ENCODE measurements around the gene POU6F2. TPM values are rescaled to one million over a fixed set of nuclear protein-coding genes. Genes with fewer than 3 reads are reported as not detected.
A peak's percentile ranks its signal among the peaks of the same experiment; 100 is the strongest.
"Not testable (repeated sequence)": the region's sequence is repeated elsewhere in the genome, so short reads cannot be mapped to it uniquely, and the experiment has no call there.

Gene POU6F2, protein sequence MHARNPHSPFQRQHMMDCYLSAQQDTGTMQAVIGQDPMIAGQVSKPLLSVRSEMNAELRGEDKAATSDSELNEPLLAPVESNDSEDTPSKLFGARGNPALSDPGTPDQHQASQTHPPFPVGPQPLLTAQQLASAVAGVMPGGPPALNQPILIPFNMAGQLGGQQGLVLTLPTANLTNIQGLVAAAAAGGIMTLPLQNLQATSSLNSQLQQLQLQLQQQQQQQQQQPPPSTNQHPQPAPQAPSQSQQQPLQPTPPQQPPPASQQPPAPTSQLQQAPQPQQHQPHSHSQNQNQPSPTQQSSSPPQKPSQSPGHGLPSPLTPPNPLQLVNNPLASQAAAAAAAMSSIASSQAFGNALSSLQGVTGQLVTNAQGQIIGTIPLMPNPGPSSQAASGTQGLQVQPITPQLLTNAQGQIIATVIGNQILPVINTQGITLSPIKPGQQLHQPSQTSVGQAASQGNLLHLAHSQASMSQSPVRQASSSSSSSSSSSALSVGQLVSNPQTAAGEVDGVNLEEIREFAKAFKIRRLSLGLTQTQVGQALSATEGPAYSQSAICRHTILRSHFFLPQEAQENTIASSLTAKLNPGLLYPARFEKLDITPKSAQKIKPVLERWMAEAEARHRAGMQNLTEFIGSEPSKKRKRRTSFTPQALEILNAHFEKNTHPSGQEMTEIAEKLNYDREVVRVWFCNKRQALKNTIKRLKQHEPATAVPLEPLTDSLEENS
- not detected for polyA plus RNA-seq (2013, experiment 1 of 2; ENCODE audit: insufficient read length)
- polyA plus RNA-seq (2013, experiment 2 of 2; ENCODE audit: insufficient read length), result 0.10 TPM

DNA sequence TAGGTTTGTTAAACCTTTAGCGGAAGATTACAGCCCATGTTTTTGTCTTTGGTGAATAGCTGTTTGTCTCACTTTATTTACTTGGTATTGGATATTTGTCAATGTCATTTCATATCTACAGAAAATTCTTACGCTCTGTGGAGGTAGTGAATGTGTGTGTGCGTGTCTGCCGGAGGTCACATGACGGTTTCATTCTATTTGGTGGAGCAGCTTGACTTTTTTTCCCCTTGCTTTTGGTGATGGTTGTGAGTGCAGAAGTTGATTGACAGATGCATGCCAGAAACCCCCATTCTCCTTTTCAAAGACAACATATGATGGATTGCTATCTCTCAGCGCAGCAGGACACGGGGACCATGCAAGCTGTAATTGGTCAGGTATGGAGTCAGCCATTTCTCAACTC is at the start of gene POU6F2:
TSS of gene POU6F2 (plus strand) at position 225 of the 400 bp plus-strand sequence. CDS start at position 270, 45 bp downstream.
- DNase-seq, result no peak

DNA sequence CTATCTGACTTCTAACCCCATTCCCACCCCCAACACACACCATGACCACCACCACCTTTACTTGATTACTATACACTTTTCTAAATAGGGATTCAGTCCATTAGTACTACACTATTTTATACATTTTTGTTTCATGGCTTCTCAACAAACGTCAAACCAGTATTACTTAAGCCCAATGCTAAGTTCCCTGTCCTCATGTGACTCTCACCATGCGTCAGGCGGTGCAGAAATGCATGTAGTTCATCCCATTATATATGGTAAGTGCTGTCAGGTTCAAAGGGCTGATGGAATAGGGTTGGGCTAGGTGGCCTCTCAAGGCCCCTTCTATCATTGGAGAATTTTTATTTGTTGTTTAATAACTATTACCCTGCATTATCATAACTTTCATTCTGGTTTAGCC is 49.2 kb upstream of the POU6F2 start:
- DNase-seq, result no peak

DNA sequence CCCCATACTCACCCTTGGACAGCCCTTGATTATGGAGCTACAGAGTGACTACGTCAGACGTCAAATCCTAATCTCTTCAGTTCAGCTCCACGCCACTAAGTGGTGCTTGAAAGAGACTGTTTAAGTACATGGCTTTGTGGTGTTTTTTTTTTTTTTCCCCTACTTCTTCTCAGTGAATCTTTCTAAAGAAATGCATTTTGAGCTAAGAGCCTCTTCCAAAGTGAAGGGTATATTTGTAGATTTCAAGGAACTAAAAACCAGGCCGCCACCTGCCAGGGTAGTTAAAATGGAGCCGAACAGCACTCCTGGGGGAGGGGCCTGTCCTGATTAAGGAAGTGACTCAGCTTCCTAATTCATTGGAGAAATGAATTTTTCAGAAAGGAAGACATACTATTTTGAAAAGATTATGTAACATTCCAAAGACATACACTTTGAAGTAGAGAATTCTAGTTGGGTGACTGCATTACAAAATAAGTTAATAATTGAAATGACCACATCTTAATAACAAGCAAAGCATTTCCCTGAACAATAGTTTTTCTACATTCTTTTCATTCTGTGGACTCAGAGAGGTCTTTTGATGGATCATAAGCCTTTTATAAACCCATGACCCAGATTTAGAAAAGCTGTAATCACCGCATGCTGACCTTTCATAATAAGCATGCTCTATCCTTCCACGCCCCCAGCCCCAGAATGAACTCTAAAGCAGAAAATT is 48.1 kb upstream of the POU6F2 start:
- DNase-seq, result peak; percentile 67

DNA sequence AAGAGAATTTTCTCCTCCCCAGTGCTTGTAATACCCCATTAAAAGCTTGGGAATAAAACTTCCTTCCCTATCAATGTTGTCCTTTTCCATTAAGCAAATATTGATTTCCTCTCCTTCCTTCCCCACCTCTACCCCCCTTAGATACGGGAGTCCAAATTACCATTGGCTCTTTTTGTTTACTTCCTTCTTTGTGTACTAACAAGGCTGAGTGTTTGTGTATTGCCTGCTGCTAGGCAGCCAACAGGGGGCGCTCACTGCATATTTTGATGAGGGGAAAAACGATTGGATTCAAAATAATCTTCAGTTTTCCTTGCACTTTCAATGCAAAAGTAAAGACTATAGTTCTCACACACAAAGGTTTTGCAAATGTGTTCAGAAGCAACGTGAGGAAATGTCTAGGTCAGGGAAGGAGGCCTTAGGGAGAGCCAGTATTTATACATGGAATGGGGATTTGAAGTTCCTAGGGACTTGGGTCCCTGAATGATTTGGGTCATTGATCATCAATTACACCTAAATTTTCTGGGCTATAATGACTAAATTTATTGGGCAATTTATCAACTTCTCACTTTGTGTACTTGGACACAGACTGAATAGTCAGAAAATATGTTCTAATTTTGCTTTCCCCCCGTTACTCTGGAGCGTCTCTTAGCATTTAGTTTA is 45.1 kb upstream of the POU6F2 start:
- peak; percentile 43 for DNase-seq

DNA sequence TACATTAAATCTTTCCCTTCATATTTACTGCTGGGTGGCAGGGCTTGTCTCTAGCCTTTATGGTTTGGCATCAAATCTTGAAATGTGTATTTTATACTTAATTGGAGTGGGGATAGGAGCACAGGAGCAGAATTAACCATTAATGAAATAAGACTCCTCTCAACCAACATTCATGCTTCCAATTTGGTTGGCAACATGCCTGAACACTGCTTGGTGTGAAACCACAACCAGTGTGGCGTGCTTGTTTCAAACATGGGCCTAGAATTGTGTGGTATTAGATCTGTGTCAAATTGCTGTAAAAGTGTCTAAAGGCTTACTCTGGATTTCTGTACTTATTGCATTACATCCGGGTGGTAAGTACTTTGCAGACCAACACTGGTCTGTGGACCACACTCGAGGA is 43.7 kb upstream of the POU6F2 start:
- DNase-seq, result no peak

DNA sequence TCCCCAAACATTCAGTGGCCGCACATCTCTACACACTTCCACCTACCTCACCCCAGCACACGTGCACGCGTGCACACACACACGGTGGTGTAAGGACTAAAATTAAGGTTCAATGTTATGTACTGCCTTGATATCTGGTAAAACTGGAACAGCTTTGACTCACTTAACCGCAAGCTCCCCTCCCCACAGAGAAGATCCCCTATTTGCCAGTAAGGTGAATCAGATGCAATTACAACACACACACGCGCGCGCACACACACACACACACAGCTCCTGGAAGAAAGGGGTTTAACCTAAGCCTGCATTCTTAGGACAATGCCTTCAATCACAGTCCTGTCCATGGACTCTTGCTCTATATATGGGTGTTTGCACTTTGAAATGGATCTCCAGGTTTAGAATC is 43.2 kb upstream of the POU6F2 start:
- DNase-seq, result no peak

DNA sequence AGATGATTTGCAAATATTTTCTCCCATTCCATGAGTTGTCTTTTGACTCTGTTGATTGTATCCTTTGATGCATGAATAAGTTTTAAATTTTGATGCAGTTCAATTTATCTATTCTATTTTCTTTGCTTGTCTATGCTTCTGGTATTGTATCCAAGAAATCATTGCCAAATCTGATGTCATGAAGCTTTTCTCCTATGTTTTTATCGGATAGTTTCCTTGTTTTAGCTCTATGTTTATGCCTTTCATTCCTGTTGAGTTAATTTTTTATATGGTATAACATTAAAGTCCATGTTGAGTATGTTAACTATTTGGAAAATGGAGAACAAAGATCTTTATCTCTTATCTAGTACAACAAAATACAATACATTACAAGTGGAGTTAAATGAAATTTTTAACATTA is 41.1 kb upstream of the POU6F2 start:
- DNase-seq, result no peak

DNA sequence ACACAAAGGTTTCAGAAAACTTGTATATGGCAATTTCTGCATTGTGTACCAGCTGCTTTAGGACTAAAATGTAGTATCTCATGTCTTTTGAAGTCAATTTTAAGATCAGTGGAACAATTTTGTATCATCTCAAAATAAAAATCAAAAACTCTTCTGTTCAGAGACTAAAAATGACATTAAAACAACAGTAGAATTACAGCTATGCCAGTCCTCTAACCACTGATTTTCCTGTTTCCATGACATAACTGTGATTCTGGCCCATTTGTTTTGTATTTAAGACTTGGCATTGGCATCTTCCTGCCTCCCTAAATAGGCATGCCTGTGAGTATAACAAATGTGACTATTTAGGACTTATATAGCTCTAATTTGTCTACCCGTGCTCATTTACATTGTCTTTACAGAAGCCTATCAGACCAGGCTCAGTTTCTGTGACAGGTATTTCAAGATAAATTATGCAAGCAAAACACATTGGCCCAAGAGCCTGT is 39.7 kb upstream of the POU6F2 start:
- DNase-seq, result peak; percentile 9

DNA sequence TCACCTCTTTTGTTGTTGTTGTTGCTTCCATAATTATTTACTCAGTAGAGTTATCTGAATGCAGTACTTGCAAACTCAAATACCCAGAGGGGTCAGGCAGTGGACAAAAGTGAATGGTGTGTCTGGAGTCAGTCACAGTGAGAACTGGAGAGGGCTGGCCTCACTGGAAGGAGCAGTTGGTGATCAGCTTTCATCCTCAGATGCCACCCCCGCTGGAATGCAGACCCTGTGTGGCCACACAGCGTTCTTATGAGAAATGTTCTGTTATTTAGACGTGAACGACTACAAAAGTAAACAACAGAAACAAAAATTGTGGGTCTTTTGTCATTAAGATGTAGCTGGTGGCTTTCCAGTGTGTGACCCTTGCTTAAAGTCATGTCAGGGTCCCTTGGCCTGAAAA is 39.1 kb upstream of the POU6F2 start:
- no peak for DNase-seq

DNA sequence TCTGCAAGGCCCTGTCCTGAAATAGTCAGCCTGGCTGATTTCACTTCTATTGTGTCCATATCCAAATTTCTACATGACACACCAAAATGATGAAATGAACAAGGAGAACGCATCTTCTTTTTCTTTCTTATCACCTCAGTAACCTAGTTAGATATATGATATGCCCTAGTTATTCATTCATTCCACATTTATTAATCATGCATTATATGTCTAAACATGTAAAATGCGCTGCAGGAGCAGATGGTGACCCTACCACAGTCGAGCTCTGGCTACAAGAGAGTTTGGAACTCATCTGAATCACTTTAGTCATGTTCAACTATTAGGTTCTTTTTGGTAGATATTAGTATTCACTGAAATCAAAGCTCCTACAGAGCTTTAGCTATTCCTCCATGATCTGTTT is 36.9 kb upstream of the POU6F2 start:
- no peak for DNase-seq

DNA sequence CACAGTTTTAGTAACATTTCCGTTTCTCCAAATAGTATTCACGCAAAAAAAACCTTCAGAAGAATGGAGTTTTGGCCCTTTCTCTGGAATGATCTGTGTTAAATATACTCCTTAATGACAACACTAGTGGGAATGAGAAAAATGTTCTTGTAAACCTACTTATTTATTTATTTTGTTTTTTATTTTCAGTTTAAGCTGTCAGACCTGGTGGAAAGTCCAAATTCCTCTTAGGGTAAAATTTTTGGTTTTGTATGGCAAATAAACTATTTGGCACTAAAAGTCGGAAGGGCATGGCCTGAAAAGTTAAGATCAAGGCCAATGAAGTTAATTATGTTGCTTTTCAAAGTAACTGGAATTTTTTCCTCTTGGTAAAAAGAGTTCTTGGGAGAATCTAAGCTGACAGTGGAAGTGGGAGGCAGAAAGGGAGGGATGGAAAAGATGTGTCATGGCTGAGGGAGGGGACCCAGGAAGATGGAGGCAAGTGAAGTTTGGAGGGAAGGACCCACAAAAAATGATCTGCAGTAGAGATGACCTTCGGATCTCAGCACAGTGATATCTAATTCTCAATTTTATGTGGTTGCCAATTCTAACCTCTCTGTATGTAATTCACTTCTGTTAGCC is 35.2 kb upstream of the POU6F2 start:
- peak; percentile 5 for DNase-seq

DNA sequence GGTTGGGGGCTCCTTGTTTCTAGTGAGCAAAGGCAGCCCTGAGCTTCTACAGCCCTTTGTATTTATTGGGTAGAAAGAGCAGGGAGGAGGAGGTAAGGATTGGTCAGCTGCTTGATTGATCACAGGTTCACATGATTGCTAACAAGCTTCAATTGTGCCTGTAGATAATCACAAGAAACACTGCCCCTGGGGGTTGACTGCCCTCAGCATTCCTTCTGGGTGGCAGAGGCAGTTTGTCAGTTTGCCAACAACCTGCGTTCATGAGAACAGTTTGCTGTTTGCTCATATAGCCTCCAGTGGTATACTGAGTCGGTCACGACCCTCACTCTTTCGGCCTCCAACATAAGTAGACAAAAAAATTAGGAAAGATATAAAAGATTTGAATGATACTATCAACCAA is 30.2 kb upstream of the POU6F2 start:
- DNase-seq, result not testable (repeated sequence)

DNA sequence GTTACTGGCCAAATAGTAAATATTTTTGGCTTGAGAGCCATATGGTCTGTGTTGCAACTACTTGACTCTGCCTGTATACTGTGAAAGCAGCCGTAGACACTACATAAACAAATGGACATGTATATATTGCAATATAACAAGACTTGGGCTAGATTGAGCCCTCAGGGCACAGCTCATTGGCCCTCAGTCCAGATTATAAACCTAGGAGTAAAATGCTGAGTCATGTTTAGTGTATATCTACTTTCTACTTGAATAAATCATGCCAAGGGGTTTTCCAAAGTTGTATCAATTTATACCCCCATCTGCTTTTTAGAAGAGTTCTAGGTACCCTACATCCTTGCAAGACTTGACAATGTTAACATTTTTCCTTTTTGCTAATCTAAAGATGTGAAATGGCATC is 27.4 kb upstream of the POU6F2 start:
- DNase-seq, result no peak

DNA sequence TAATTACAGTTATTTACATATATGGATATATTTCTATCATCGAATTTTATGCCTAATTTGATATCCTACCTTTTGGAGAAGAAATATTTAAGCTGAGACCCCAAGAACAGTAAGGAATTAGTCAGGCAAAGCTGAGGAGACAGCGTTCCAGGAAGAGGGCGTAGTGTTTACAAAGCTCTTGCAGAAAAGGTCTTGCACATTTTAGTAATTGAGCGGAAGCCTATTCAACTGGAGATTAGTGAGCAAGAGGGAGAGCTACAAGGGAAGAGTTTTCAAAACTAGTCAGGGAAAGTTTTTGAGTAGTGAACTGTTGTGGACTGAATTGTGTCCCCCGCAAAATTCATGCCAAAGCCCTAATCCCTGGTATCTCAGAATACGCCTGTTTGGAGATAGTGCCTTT is 26.5 kb upstream of the POU6F2 start:
- DNase-seq, result no peak

DNA sequence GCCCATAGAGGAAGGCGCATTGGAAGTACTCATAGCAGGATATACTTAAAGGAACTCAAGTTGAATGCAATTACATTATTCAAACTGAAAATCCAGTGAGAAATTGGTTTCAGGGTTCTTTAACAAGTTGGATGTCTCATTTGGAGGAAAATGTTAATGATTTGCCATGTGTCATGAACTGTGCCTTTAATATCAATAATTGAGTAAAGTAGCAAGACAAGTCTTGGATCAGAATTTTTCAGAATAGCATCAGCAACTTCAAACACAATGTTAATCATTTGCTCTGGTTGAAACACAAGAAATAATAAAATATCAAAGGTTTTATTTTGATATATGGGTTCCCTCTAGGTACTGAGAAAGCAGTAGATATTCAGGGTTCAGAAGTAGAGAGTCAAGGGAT is 24.5 kb upstream of the POU6F2 start:
- no peak for DNase-seq

DNA sequence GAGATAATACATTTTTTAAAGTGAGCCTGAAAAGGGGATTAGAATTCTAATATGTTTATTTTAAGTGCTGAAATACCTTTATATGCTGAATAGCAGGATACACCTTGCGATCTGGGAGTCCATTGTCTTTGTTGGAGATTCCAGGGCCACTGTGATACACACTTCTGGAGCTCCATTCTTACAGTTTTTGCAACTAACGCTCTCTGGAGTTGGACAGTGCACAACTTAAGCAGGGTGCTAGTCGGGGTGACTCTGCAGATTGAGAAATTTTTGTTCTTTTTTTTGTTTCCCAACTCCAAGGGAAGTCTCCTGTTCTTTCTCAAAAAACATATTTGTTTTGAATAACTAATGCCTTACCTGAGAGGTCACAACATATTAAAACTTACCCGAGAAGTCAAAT is 23.7 kb upstream of the POU6F2 start:
- DNase-seq, result no peak

DNA sequence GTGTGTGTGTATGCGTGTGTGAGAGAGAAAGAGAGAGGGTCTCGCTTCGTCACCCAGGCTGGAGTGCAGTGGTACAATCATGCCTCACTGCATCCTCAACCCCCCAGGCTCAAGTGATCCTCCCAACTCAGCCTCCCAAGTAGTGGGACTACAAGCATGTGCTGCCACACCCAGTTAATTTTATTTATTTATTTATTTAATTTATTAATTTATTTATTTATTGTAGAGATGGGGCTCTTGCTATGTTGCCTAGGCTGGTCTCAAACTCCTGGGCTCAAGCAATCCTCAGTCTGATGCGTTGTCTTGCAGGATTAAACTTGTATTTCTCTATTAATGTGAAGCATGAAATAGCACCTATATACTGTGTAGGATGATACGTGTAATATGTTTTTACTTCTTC is 21.8 kb upstream of the POU6F2 start:
- DNase-seq, result no peak

DNA sequence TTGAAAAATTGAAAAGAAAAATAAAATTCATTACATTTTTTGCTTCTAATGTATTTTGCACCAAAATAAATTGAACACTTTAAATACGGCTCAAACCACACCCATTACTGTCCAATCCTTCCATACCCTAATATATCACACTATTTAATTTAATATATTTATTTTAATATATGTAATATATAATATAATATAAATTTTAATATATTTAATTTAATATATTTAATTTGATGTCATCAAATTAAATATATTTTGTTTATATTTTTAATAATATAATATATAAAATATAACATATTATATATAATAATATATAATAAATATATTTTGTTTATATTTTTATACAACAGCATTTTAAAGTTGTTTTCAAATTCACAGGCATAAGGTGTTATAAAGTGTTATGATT is 15.7 kb upstream of the POU6F2 start:
- no peak for DNase-seq

DNA sequence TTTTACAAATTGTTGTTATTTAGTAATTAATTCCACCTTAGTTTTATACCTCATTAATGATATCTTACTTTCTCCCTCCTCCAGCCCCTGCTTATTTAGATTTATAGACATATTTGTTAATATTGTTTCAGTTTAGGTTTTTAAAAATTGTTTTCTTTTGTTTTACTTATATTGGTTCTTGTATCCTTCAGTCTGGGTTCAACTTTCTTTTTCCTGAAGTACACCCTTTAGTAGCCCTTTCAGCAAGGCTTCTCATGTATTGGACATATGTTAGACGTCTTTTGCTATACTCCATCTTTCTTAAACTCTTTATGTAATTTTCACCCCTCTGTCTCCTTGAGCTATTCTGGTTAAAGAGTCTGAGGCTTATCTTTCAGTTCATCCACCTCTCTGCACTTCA is 12.8 kb upstream of the POU6F2 start:
- DNase-seq, result no peak

DNA sequence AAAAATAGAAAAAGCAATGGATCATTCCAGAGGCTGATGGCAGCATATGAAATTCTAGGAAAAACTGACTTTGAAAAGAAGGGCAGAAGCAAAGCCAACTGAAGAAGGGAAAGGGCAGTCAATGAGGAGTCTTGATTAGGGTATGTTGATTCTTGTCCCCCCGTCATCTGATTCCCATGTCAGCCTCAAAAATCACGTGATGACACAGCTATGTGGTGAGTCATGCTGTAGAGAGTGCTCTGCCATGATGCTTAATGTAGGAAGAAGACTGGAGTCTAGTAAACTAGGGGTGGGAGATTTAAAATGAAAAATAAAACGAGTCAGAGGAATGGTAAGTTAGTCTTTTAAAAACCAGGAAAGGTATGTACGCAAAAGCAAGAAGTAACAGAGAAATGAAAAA is 3.9 kb upstream of the POU6F2 start:
- DNase-seq, result peak; percentile 17

DNA sequence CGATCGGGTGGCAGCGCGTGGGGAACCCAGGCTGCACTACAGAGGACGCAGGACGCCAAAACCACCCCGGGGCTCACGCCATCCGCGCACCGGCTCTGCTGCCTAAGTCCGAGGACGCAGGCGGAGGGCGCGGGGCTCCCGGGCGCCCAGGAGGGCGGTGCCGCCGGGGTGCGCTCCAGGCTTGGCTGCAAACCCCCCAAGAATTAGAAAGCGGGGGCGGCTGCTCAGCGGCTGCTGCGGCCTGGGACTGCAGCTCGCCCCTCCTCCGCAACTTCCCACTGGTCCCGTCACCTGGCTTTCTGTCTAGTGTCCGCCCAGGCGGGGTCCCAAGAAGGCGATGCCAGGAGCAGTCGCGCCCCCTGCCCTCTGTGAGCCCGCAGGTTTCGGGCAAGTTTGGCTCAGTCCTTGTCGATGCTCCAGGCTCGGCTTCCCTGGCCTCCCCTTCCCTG is 1.7 kb upstream of the POU6F2 start:
- no peak for DNase-seq

DNA sequence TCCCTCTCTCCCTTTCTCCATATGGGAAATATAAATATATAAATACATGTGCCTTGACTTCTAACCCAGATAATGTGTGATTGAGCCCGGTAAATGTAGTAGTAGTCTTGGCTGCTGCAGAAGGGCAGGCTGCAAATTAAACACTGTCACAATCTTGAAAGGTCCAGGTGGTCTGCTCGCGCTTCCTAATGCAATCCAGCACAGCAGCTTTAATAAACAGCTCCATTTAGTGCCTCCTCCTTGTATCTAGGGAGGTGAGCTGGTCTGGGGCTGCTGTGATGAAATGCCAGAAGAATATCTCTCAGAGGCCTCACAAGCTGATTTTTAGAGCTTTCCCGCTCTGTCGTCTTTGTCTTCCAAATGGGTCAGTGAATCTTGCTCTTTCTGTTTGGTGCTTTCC is 782 bp downstream of the POU6F2 start:
- DNase-seq, result no peak

All from fibroblast of skin of back (primary cell).